A673 (cell line): ENCODE results near the gene ADAMTS14. TPM values are rescaled to one million over a fixed set of nuclear protein-coding genes. Genes with fewer than 3 reads are reported as not detected.

Experiments
- BruUV-seq: library from RNA; stranded (reverse); fragments of 400-500 nt; replicated peaks from 2 replicates; lab custom pipeline; 2021; lab: Mats Ljungman, UMichigan
- CTCF ChIA-PET: fragments of 300-600 bp; sonication (Branson Sonifier 250); formaldehyde crosslinking; loops from one replicate; lab custom pipeline; 2022; ENCODE audit warnings: antibody characterized with exemption; lab: Charles Lee
- POLR2A ChIA-PET: fragments of 300-600 bp; sonication (Branson Sonifier 250); formaldehyde crosslinking; loops from one replicate; lab custom pipeline; 2022; ENCODE audit warnings: antibody characterized with exemption; ENCODE audit not compliant: low non-redundant PET; lab: Charles Lee
- DNase-seq: peaks from one replicate; pipeline ENCODE4 v3.0.0-alpha.2; 2015; ENCODE audit warnings: low spot score
- H3K27ac ChIP-seq: fragments of 200-600 bp; sonication (generic); 2 replicates; pipeline ENCODE4 v1.5.1; 2016; ENCODE audit warnings: mixed run types, low read depth, mild to moderate bottlenecking, mixed read lengths, antibody characterized with exemption, low read length; ENCODE audit not compliant: poor library complexity, severe bottlenecking
- H3K27me3 ChIP-seq: fragments of 200-600 bp; sonication (generic); replicated peaks from 2 replicates; pipeline ENCODE4 v1.6.1; 2017; ENCODE audit warnings: mixed run types, low read depth, mild to moderate bottlenecking, mixed read lengths, antibody characterized with exemption, low read length; ENCODE audit not compliant: insufficient read depth, poor library complexity
- H3K36me3 ChIP-seq: fragments of 200-600 bp; sonication (generic); 2 replicates; pipeline ENCODE4 v1.6.1; 2016; ENCODE audit warnings: mixed run types, mild to moderate bottlenecking, mixed read lengths, antibody characterized with exemption, low read length; ENCODE audit not compliant: insufficient read depth, poor library complexity, severe bottlenecking
- H3K4me1 ChIP-seq: fragments of 200-600 bp; sonication (generic); 2 replicates; pipeline ENCODE4 v1.6.1; 2017; ENCODE audit warnings: mixed run types, mild to moderate bottlenecking, mixed read lengths, antibody characterized with exemption, low read length; ENCODE audit not compliant: insufficient read depth, poor library complexity, severe bottlenecking
- H3K4me3 ChIP-seq: fragments of 200-600 bp; sonication (generic); 2 replicates; pipeline ENCODE4 v1.5.1; 2016; ENCODE audit warnings: low read depth, mixed run types, mild to moderate bottlenecking, mixed read lengths, low read length; ENCODE audit not compliant: poor library complexity, severe bottlenecking
- H3K9me3 ChIP-seq: fragments of 200-600 bp; sonication (generic); 2 replicates; pipeline ENCODE4 v1.6.1; 2016; ENCODE audit warnings: mixed run types, low read depth, mild to moderate bottlenecking, mixed read lengths, antibody characterized with exemption, low read length; ENCODE audit not compliant: poor library complexity, severe bottlenecking
- EZH2 ChIP-seq: fragments of 200-600 bp; sonication (generic); IDR thresholded peaks from 2 replicates; pipeline ENCODE4 v1.6.1; 2017; ENCODE audit warnings: borderline replicate concordance, low read depth, mild to moderate bottlenecking, mixed read lengths, antibody characterized with exemption, low read length; ENCODE audit not compliant: poor library complexity, severe bottlenecking
- intact Hi-C: fragments of 100-400 bp; cut with micrococcal nuclease; formaldehyde crosslinking; loops from one replicate; pipeline ENCODE4 v1.10.0; 2022; ENCODE audit not compliant: unreplicated experiment
- total RNA-seq: library from RNA; stranded (reverse); gene quantifications from 2 replicates; pipeline ENCODE4 v1.2.3, GENCODE V29; 2021
- TF ChIP-seq, protein P1 (sequence below): fragments of 300-800, 200-600 bp; sonication (generic); conservative IDR thresholded peaks from 2 replicates; pipeline ENCODE4 v1.5.1; 2017; ENCODE audit warnings: low read depth, mild to moderate bottlenecking, antibody characterized with exemption, low read length, moderate library complexity, mixed read lengths

The ADAMTS14 gene
- total RNA-seq, 1 experiment from 2014 or later: 0.21 TPM

DNA sequence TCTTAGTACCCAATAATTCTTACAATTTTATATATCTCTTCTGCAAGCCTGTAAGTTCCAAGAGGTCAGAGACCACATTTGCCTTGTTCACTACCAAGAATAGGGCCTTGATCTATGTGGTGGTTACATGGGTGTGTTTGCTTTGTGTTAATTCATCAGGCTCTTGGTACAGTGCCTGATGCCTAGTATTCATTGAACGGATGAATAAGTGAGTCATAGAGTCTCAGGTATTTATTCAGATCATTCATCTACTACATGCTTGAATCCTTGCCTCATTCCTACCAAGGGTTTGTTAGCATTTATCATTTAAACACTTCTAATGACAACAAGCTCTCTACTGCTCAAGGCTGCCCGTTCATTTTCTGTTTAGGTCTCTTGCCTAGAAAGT, 132.1 kb downstream of the ADAMTS14 start:
- H3K9me3 ChIP-seq: no peaks in the 10 kb centered on the region
- no peak overlapping the region for H3K4me3 ChIP-seq
- POLR2A ChIA-PET: no interaction called here
- no peak overlapping the region for H3K27ac ChIP-seq
- CTCF ChIA-PET: no interaction called here
- no peaks in the 10 kb centered on the region for H3K36me3 ChIP-seq
- DNase-seq: no peak
- no peak for TF ChIP-seq EZH2
- intact Hi-C loops: no loop called here
- no TSS peak for BruUV-seq
- H3K4me1 ChIP-seq: no peaks in the 10 kb centered on the region
- H3K27me3 ChIP-seq: no peaks in the 10 kb centered on the region

DNA sequence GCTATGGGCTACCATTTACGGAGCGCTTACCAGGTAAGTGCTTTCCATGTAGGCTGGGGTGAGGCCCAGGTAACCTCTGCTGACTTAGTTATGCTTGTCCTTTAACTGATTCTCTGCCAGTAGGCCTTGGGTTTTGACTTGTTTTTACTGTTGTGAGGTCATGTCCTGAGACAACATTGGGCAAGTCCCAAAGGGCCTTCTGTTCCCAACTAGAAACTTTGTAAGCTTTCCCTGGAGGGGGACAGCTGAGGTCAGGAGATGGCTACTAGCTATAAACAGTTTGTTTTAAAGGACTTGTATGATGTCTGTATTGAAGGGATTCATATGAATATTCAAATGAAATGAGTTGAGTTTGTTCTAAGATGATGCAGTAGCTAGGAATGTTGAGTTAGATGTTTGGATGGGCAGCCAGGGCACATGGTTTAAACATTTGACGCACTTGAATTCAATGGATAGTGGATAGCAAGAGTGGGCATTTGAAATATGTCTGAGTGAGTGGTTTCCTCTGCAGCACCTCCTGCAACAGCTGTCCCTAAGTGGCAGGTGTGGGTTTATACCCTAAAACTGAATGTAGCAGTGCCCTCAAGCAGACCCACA, 133.4 kb downstream of the ADAMTS14 start:
- BruUV-seq: no TSS peak

GRCh38 chr10:70806841-70807240, 134.5 kb downstream of the ADAMTS14 start:
- TF ChIP-seq, protein P1, sequence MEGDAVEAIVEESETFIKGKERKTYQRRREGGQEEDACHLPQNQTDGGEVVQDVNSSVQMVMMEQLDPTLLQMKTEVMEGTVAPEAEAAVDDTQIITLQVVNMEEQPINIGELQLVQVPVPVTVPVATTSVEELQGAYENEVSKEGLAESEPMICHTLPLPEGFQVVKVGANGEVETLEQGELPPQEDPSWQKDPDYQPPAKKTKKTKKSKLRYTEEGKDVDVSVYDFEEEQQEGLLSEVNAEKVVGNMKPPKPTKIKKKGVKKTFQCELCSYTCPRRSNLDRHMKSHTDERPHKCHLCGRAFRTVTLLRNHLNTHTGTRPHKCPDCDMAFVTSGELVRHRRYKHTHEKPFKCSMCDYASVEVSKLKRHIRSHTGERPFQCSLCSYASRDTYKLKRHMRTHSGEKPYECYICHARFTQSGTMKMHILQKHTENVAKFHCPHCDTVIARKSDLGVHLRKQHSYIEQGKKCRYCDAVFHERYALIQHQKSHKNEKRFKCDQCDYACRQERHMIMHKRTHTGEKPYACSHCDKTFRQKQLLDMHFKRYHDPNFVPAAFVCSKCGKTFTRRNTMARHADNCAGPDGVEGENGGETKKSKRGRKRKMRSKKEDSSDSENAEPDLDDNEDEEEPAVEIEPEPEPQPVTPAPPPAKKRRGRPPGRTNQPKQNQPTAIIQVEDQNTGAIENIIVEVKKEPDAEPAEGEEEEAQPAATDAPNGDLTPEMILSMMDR: no peak
- no peak for TF ChIP-seq EZH2
- no peaks in the 10 kb centered on the region for H3K27me3 ChIP-seq
- no peak overlapping the region for H3K4me3 ChIP-seq
- intact Hi-C loops: no loop called here
- no TSS peak for BruUV-seq
- ChIA-PET CTCF (no interaction called here), POLR2A (no interaction called here)
- H3K36me3 ChIP-seq: no peaks in the 10 kb centered on the region
- no peak for DNase-seq
- no peaks in the 10 kb centered on the region for H3K9me3 ChIP-seq
- no peak overlapping the region for H3K27ac ChIP-seq
- no peaks in the 10 kb centered on the region for H3K4me1 ChIP-seq

More for the DNA sequence above, 133.4 kb downstream of the ADAMTS14 start:
- Histone ChIP-seq H3K27me3 (no peaks in the 10 kb centered on the region), H3K4me3 (no peak overlapping the region), H3K4me1 (no peaks in the 10 kb centered on the region), H3K36me3 (no peaks in the 10 kb centered on the region), H3K9me3 (no peaks in the 10 kb centered on the region), H3K27ac (no peak overlapping the region)
- POLR2A ChIA-PET: no interaction called here
- TF ChIP-seq, protein P1: no peak
- no peak for TF ChIP-seq EZH2
- intact Hi-C loops: no loop called here
- CTCF ChIA-PET: no interaction called here
- DNase-seq: no peak

DNA sequence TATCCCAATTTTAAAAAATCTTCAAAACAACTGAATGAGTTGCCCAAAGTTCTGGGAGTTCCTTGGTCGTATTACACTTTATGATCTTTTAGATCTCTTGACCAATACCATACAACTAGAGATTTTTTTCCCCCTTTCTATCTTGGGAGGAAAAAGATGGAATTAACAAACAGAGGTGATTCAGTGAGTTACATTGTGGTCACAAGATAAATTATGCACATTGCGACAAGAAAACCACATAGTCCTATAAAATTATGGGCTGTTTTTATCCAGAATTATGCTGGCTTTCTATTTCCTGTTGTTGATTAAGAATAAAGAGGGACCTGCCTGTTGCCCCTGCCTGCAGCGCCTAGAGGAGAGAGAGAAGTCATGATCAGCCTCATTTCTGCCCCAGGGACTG, 135.2 kb downstream of the ADAMTS14 start:
- no peaks in the 10 kb centered on the region for H3K9me3 ChIP-seq
- H3K4me1 ChIP-seq: no peaks in the 10 kb centered on the region
- TF ChIP-seq EZH2: no peak
- TF ChIP-seq, protein P1: no peak
- H3K4me3 ChIP-seq: no peak overlapping the region
- POLR2A ChIA-PET: no interaction called here
- no TSS peak for BruUV-seq
- H3K27me3 ChIP-seq: no peaks in the 10 kb centered on the region
- no peak overlapping the region for H3K27ac ChIP-seq
- intact Hi-C loops: no loop called here
- CTCF ChIA-PET: no interaction called here
- no peak for DNase-seq
- no peaks in the 10 kb centered on the region for H3K36me3 ChIP-seq
